Mammary microvascular endothelial cell (primary cell): ENCODE data around the gene RPA1. TPM values are rescaled to one million over a fixed set of nuclear protein-coding genes. Genes with fewer than 3 reads are reported as not detected.

Source experiments
- total RNA-seq: library from RNA; depleted of rRNA; stranded (reverse); fragments of >200 nt; gene quantifications from 2 replicates; pipeline ENCODE4 v1.2.3, GENCODE V29; 2015

RPA1 gene
- total RNA-seq = 36.0 and 46.5 TPM in 2 replicates

GRCh38 chr17:1829592-1830257 is at the start of gene RPA1, which contains the start of gene SMYD4:
Gene RPA1 (plus strand): TSS chr17:1830005. CDS start chr17:1830094, 89 bp downstream.
Gene SMYD4 (minus strand): TSS chr17:1829902. CDS start chr17:1827994, 1,908 bp downstream.

Other genes starting within 250 kb of the RPA1 start
- 22.9 and 23.8 TPM in 2 replicates for gene SLC43A2, start 201.2 kb upstream of the RPA1 start, total RNA-seq
- 102 and 105 TPM in 2 replicates for gene SCARF1, start 184.3 kb upstream of the RPA1 start, total RNA-seq
- 26.1 and 31.9 TPM in 2 replicates for gene RILP, start 180.1 kb upstream of the RPA1 start, total RNA-seq
- 169 and 209 TPM in 2 replicates for gene PRPF8, start 145.1 kb upstream of the RPA1 start, total RNA-seq
- 0.33 and 0.94 TPM in 2 replicates for gene TLCD2, start 119.6 kb upstream of the RPA1 start, total RNA-seq
- 26.2 and 26.4 TPM in 2 replicates for gene WDR81, start 105.3 kb upstream of the RPA1 start, total RNA-seq
- 0.13 and 0.15 TPM in 2 replicates for gene SERPINF2, start 87.1 kb upstream of the RPA1 start, total RNA-seq
- 0.44 TPM in 1 of 2 replicates, not detected in the other for gene SERPINF1, start 67.9 kb upstream of the RPA1 start, total RNA-seq
- 5.4 and 5.7 TPM in 2 replicates for gene SMYD4, start 103 bp upstream of the RPA1 start, total RNA-seq
- 0.10 TPM in 1 of 2 replicates, not detected in the other for gene RTN4RL1, start 195.3 kb downstream of the RPA1 start, total RNA-seq
- 23.5 and 28.3 TPM in 2 replicates for gene DPH1, start 200.1 kb downstream of the RPA1 start, total RNA-seq
- 92.9 and 98.2 TPM in 2 replicates for gene OVCA2, start 212.0 kb downstream of the RPA1 start, total RNA-seq
- gene HIC1, start 225.1 kb downstream of the RPA1 start, total RNA-seq = 62.2 and 63.0 TPM in 2 replicates